Coronary artery (tissue), 2 donors: ENCODE data around the gene PTK7.

Source experiments
- DNase-seq: peaks from one replicate; pipeline ENCODE4 v3.0.0-alpha.2; 2017; ENCODE audit warnings: low spot score
- H3K27ac ChIP-seq, 2 donors: fragments of 200-600 bp; sonication (generic); one replicate each; pipeline ENCODE4 v1.5.1; 2016 to 2019
- H3K4me3 ChIP-seq: fragments of 200-600 bp; sonication (generic); 2 replicates; pipeline ENCODE4 v1.5.1; 2016; ENCODE audit warnings: mild to moderate bottlenecking, moderate library complexity
- TF ChIP-seq, protein P1 (sequence below): fragments of 200-600 bp; sonication (generic); IDR thresholded peaks from one replicate; pipeline ENCODE4 v1.5.1; 2019; ENCODE audit warnings: antibody characterized with exemption

The PTK7 gene

DNA sequence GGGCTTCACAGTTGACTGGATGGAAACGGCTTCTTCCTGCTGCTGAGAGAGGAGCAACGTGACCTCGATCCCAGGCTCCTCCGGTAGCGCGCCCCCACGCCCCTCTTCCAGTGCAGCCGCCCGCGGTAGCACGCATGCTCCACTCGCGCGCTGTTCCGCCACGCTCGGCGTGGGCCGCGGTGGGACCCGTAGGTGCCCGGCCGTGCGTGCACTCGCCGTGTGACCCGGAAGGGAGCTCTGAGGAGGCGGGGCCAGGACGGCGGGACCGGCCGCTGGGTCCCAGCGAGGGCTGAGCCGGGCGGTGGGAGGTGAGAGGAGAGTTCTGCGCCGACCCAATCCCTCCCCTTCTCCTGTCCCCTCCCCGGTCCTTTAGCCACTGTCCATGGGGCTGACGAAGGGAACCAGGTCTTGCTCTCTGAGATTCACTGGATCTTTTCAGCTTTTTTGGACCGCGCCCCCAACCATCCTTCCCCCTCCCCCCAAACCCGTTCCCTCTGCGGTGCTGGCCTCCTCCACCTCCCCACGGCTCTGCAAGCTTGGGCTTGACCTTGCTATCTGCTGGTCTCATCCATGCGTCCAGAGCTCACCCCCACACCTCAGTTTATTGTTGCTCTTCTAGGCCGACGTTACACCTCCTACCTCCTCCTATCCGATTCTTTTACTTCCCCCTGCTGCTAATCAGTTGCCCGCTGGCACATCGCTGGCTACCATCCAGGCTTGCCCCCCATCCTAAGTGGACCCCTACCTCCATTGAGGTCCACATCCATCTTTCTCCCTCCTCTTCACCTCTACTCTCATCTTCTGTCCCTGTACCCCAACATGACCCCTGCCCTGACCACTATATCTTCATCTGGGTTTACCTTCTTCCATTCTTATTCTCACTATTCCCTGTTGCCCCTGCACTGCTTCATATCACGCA lies 106.1 kb downstream of the PTK7 start, which contains the start of gene CUL9:
Gene CUL9, plus strand, starts transcription at position 255 of the 919 bp plus-strand sequence. CDS start 2,115 bp downstream, outside the sequence.
- Histone ChIP-seq H3K27ac (peak within 1 kb of the TSS; percentile 71 to 85), H3K4me3 (peak within 1 kb of the TSS; percentile 81)
- peak; percentile 89 for DNase-seq
- TF ChIP-seq, protein P1, sequence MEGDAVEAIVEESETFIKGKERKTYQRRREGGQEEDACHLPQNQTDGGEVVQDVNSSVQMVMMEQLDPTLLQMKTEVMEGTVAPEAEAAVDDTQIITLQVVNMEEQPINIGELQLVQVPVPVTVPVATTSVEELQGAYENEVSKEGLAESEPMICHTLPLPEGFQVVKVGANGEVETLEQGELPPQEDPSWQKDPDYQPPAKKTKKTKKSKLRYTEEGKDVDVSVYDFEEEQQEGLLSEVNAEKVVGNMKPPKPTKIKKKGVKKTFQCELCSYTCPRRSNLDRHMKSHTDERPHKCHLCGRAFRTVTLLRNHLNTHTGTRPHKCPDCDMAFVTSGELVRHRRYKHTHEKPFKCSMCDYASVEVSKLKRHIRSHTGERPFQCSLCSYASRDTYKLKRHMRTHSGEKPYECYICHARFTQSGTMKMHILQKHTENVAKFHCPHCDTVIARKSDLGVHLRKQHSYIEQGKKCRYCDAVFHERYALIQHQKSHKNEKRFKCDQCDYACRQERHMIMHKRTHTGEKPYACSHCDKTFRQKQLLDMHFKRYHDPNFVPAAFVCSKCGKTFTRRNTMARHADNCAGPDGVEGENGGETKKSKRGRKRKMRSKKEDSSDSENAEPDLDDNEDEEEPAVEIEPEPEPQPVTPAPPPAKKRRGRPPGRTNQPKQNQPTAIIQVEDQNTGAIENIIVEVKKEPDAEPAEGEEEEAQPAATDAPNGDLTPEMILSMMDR = no peak

DNA sequence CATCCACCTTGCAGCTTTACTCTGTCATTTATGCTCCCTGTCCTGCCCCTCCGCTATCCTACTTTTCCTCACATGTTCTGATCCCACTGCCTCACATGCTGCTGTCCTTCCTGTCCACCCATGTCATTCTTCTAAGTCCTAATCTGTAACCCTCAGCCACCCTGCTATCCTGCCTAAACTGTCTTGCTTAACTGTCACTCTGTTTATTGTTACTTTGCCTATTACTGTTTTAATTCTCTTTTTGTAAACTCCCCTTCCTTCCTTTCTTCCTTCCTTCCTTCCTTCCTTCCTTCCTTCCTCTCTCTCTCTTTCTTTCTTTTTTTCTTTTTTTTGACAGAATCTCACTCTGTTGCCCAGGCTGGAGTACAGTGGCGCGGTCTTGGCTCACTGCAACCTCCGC lies 107.3 kb downstream of the PTK7 start:
- H3K4me3 ChIP-seq = no peak overlapping the region
- TF ChIP-seq, protein P1 = no peak
- no peak for DNase-seq
- peak overlapping the region in 1 of 2 donors; percentile 85 for H3K27ac ChIP-seq

DNA sequence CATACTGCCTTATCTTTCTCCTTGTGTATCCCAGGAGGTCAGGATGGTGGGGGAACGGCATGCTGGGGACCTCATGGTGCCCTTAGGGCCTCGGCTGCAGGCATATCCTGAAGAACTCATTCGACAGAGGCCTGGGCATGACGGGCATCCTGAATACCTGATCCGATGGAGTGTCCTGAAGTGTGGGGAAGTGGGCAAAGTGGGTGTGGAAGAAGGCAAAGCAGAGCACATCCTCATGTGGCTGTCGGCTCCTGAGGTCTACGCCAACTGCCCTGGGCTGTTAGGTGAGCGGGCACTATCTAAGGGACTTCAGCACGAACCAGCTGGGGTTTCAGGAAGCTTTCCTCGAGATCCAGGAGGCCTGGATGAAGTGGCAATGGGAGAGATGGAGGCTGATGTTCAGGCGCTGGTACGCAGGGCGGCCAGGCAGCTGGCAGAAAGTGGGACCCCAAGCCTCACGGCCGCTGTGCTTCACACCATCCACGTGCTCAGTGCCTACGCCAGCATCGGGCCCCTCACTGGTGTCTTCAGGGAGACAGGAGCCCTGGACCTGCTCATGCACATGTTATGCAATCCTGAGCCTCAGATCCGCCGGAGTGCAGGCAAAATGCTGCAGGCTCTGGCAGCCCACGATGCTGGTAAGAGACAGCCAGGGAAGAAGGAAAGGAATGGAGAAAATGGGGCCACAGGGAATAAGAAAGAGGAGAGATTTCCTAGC lies 108.3 kb downstream of the PTK7 start:
- TF ChIP-seq, protein P1 = no peak
- no peak for DNase-seq

GRCh38 chr6:43185391-43185985 lies 109.4 kb downstream of the PTK7 start:
- TF ChIP-seq, protein P1 = no peak
- Histone ChIP-seq H3K27ac (no peak overlapping the region), H3K4me3 (no peak overlapping the region)
- no peak for DNase-seq

More for the DNA sequence above, 108.3 kb downstream of the PTK7 start:
- no peak overlapping the region for H3K27ac ChIP-seq
- no peak overlapping the region for H3K4me3 ChIP-seq

GRCh38 chr6:43186019-43186418 lies 109.9 kb downstream of the PTK7 start:
- DNase-seq = no peak
- TF ChIP-seq, protein P1 = no peak
- no peak overlapping the region for H3K27ac ChIP-seq
- no peak overlapping the region for H3K4me3 ChIP-seq

- no peak for DNase-seq
- Histone ChIP-seq H3K27ac (no peak overlapping the region), H3K4me3 (no peak overlapping the region)
- TF ChIP-seq, protein P1 = no peak
These were observed 110.6 kb downstream of the PTK7 start for GRCh38 chr6:43186706-43187105.
